Esophagus muscularis mucosa (tissue), 4 donors: Measurements from ENCODE around the gene CACNG7.

Experiments
- CTCF ChIP-seq, 3 experiments: fragments of 200-600 bp in 2 of 3; fragments of 450-650 bp in 1 of 3; sonication (generic) in 2 of 3; IDR thresholded peaks; one replicate each; pipeline ENCODE4 v1.5.1; 2017 to 2019; ENCODE audit warnings: antibody characterized with exemption in 3 of 3, mild to moderate bottlenecking in 2 of 3, moderate library complexity in 1 of 3
- EP300 ChIP-seq: sonication (generic); formaldehyde crosslinking; IDR thresholded peaks from one replicate; pipeline ENCODE4 v1.6.1; 2017; ENCODE audit warnings: antibody characterized with exemption
- POLR2A ChIP-seq: fragments of 450-650 bp; IDR thresholded peaks from one replicate; pipeline ENCODE4 v1.6.1; 2017; ENCODE audit warnings: antibody characterized with exemption, moderate library complexity, mild to moderate bottlenecking, low read depth

- no peak for TF ChIP-seq CTCF (IDR thresholded peaks at IDR 0.05)
- TF ChIP-seq POLR2A, result no peak
- no peak for TF ChIP-seq EP300
Observed at GRCh38 chr19:53944416-53944815, 35.3 kb downstream of the CACNG7 start.
